T-helper 1 cell (primary cell): ENCODE results near the gene LZTS2.
A peak's percentile ranks its signal among the peaks of the same experiment; 100 is the strongest.

ENCODE experiments used
- DNase-seq, 5 donors: peaks; one replicate each; pipeline ENCODE4 v3.0.0-alpha.2; 2012 to 2020

LZTS2 gene

GRCh38 chr10:101014966-101015581 lies 15.5 kb downstream of the LZTS2 start:
- DNase-seq, result no peak

DNA sequence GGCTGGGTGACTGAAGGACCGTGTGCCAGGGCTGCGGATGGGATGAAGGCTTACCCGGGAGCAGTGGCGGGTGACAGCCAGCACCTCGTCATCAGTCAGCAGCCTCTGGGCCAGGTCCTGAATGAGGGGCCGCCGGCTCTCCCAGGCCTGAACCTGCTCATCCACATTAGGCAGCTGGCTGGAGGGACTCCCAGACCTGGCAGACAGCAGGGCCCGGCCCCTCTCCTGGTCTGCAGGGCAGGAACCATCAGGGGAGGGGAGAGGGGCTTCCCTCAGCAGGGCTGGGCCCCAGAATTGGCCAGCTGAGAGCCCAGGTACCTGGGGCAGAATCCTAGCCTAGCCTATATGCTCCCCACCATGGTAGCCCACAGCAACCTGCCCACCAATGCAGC lies 16.0 kb downstream of the LZTS2 start:
- no peak for DNase-seq

DNA sequence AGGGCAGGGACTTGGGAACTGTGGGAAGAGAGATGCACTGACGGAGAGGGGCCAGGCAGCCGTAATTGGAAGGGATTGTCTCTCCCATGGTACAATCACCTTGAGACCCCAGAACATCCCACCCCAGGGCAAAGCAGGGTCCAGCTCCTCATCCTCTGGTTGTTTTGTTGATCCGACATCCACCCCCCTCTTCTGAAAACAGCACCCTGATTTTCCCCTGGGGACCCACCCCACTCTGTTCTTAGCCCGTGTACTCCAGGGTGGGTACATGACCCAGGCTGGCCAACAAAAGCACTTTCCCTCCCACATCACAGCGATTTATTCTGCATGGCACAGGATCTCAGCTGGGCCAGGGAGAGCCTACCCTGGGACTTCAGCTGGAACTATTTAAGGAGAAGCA lies 17.2 kb downstream of the LZTS2 start:
- DNase-seq, result no peak

DNA sequence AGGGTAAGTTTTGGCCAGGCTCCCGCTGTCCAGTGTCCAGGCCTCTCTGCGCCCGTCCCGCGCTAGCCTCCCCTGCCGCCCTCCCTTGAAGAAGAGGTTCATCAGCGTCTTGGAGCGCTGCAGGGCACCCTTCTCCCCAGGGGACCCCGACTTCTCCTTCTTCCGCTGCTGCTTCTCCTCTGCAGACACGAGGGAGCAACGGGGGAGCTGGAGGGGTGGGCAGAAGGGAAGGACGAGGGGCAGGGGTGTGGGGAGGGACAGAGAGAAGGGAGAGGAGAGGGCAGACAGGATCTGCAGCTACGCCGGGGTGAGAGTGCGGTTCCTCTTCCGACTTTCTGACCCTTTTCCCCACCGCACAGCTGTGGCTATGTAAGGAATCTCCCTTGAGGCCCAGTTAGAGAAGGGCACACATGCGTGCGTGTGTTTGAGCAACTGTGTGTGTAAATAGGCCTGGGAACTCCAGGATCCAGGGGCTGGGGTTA lies 18.6 kb downstream of the LZTS2 start:
- DNase-seq, result no peak

DNA sequence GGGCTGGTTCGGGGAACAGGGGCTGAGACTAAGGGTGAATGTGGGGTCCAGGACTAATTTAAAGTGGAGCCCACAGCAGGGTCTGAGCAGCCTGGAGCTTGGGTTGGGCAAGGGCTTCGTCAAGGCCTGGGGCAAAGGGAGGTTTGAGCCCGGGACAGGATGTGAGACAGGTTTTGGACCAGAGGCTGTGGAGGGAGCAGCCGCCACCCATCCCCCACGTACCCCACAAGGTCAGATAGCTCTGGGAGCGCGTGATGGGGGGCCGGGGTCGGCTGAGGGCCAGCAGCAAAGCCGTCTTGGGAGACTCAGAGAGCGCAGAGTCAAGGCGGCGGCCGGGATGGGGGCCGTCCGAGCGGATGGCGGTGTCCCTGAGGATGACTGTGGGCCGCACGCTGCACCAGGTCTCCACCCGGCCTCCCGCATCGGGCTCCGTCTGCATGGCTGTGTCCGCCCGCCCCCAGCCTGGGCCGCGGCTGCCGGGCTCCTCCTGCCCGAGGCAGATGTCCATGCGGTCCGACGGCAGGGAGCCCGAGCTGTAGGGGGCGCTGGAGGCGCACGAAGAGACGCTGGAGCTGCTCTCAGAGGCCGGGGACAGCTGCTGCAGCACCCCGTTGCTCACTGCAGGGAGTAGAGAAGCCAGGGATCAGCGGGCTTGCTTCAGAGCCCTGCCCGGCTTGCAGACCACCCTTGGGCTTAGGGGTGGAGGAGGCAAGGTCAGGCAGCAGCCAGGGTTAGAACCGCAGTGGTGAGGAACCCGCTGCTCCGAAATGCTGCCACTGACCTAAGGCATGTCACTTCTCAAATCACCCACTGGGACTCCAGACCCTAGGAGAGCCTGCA lies 19.2 kb downstream of the LZTS2 start:
- peak in 4 of 5 donors; percentile 48 to 73 (median 55) for DNase-seq

DNA sequence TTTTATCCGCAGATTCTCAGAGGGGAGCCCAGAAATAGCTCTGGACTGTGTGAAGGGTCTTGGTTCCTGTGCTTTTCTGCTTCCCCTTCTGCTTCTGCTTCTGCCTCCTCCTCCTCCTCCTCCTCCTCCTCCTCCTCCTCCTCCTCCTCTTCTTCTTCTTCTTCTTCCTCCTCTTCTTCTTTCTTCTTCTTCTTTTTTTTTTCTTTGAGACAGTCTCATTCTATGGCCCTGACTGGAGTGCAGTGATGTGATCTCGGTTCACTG lies 19.8 kb downstream of the LZTS2 start:
- DNase-seq, result no peak

GRCh38 chr10:101020427-101021075 lies 20.9 kb downstream of the LZTS2 start:
- no peak for DNase-seq

- DNase-seq, result no peak
These were observed 21.6 kb downstream of the LZTS2 start for GRCh38 chr10:101021239-101021638.

GRCh38 chr10:101021692-101022251 lies 22.2 kb downstream of the LZTS2 start:
- no peak for DNase-seq

- no peak for DNase-seq
These were observed 23.5 kb downstream of the LZTS2 start for GRCh38 chr10:101022967-101023705.

DNA sequence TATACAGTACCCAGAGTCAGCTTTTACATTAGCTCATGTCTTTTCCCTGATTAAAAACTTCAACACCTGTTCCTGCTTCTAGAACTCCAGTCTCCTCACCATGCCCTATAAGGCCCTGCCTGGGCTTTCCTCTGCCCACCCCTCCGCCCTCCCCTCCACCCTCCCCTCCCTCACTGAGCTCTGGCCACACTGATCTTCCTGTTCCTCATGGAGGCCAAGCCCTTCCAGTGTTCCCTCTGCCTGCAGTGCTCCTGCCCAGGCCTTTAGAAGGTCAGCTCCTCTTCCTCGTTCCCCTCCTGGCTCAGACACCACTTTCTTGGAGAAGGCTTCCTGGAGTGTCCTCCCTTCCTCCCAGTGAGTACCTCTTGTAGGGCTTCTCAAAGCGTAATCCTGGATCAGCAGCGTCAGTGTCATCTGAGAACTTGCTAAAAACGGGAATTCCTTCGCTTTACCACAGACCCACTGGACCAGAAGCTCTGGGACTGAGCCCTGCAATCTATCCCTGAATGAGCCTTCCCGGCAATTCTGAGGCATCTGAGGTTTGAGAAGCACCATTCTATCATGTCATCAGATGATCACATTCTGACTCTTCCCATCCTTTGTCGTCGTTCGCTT lies 27.6 kb downstream of the LZTS2 start:
- no peak for DNase-seq

GRCh38 chr10:101028446-101029337 lies 29.1 kb downstream of the LZTS2 start:
- no peak for DNase-seq

DNA sequence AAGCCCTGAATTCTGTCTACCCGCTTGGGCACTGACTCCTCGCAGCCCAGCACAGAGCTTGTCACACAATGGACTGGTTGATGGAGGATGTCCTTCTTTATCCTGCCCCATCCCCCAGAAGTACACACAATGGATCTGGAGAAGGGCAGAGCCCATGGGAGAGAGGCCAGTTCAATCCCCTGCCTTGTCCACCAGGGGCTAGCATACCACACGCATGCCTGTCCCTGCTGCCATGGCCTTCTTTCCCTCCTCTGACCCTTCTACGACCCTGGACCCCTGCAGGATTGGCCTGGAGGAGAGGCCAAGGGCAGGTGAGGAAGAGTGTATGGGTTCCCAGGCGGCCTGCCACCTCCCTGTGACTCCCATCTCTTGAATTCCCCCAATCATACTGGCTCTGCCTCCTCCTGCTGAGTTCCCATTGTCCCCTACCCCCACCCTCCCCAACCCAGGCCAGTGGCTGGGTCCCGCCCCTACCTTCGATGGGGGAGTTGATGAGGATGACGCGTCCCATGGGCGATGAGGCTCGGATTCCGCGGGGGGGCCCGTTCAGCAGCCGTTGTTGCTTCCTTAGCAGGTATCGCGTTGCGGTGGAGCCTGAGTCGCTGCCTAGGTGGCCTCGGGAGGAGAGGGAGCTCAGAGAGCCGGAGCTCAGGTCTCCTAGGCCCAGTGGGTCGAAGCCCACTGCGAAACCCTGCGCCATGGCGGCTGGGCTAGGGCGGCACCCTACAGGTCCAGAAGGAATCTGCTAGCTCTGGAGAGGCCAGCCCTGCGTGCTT lies 30.1 kb downstream of the LZTS2 start:
- DNase-seq, result no peak

DNA sequence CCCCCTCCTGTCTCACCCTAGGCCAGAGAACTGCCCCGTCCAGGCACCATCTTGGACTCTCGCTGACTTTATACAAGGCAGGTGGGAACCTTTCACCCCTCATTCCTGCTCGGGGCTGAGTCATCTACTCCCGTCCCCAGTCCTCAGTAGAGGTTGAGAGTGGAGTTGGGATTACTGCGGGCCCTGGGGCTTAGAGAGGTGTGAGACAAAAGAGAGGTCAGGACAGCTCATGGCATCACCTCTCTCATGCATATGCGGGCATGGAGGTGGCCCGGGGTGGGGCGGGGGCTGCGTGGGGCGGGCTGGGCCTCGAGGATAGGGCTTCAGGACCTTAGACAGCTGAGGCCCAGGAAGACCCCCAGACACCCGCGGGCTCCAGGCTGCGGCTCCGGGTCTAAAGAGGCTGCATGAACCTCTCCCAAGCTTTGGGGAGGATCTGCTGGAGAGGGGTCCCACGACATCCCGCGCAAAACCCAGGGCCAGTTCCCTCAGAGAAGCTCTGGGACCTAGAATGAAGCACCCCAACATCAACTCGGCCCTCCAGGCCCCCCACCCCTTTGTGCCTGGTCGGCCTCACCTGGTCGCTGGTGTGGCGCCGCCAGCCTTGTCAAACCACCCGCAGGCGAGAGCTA lies 31.0 kb downstream of the LZTS2 start:
- DNase-seq, result no peak

- peak; percentile 91 to 95 (median 94) for DNase-seq
These were observed 31.7 kb downstream of the LZTS2 start, which contains the start of the genes PDZD7 and SFXN3 for GRCh38 chr10:101031128-101031795. PDZD7 (minus strand) TSS chr10:101031129; CDS start chr10:101030219, 910 bp downstream. SFXN3 (plus strand) TSS chr10:101031234; CDS start chr10:101034695, 3,461 bp downstream.

- peak; percentile 70 to 83 (median 80) for DNase-seq
These were observed 32.4 kb downstream of the LZTS2 start for GRCh38 chr10:101031796-101032636.

GRCh38 chr10:101032637-101033224 lies 33.1 kb downstream of the LZTS2 start:
- DNase-seq, result peak in 3 of 5 donors; percentile 25 to 68 (median 35)

- DNase-seq, result no peak
These were observed 33.7 kb downstream of the LZTS2 start for GRCh38 chr10:101033276-101033675.
